ENCODE results near the gene EIF1AD. TPM values are rescaled to one million over a fixed set of nuclear protein-coding genes. Genes with fewer than 3 reads are reported as not detected.

Gene EIF1AD
- total RNA-seq, 1 donor from 2014 or later, result 34.0 TPM

Other genes with a start within 250 kb of the EIF1AD start
- 7.6 and 8.6 TPM in 2 replicates for gene AP5B1, start 221.2 kb downstream of the EIF1AD start, total RNA-seq
- not detected in 2 replicates for gene OVOL1, start 215.1 kb downstream of the EIF1AD start, total RNA-seq
- gene SNX32, start 168.2 kb downstream of the EIF1AD start, total RNA-seq, result 0.14 and 0.79 TPM in 2 replicates
- 1,363 and 1,402 TPM in 2 replicates for gene CFL1, start 144.0 kb downstream of the EIF1AD start, total RNA-seq
- 50.7 and 52.8 TPM in 2 replicates for gene MUS81, start 141.7 kb downstream of the EIF1AD start, total RNA-seq
- 23.9 and 32.8 TPM in 2 replicates for gene EFEMP2, start 129.4 kb downstream of the EIF1AD start, total RNA-seq
- 0.07 TPM in 1 of 2 replicates, not detected in the other for gene CTSW, start 122.3 kb downstream of the EIF1AD start, total RNA-seq
- gene FIBP, start 113.7 kb downstream of the EIF1AD start, total RNA-seq, result 152 and 229 TPM in 2 replicates
- 105 and 129 TPM in 2 replicates for gene CCDC85B, start 111.5 kb downstream of the EIF1AD start, total RNA-seq
- gene FOSL1, start 101.8 kb downstream of the EIF1AD start, total RNA-seq, result 11.5 and 16.4 TPM in 2 replicates
- 15.2 and 17.3 TPM in 2 replicates for gene C11orf68, start 83.1 kb downstream of the EIF1AD start, total RNA-seq
- gene DRAP1, start 82.7 kb downstream of the EIF1AD start, total RNA-seq, result 150 and 187 TPM in 2 replicates
- gene TSGA10IP, start 56.7 kb downstream of the EIF1AD start, total RNA-seq, result not detected in 2 replicates
- gene SART1, start 40.4 kb downstream of the EIF1AD start, total RNA-seq, result 52.8 and 60.4 TPM in 2 replicates
- gene BANF1, start 346 bp upstream of the EIF1AD start, total RNA-seq, result 38.8 and 45.2 TPM in 2 replicates
- gene CST6, start 9.9 kb upstream of the EIF1AD start, total RNA-seq, result 0.26 and 0.49 TPM in 2 replicates
- 0.11 and 0.20 TPM in 2 replicates for gene CATSPER1, start 24.3 kb upstream of the EIF1AD start, total RNA-seq
- gene GAL3ST3, start 47.0 kb upstream of the EIF1AD start, total RNA-seq, result 0.07 and 0.14 TPM in 2 replicates
- 107 and 129 TPM in 2 replicates for gene SF3B2, start 50.2 kb upstream of the EIF1AD start, total RNA-seq
- gene PACS1, start 68.1 kb upstream of the EIF1AD start, total RNA-seq, result 17.5 and 21.9 TPM in 2 replicates

Measured in pulmonary artery endothelial cell (primary cell).